ENCODE measurements around the gene ARID1B. TPM values are rescaled to one million over a fixed set of nuclear protein-coding genes. Genes with fewer than 3 reads are reported as not detected.

The ARID1B gene
- total RNA-seq, 1 experiment from 2014 or later, result 35.6 TPM

GRCh38 chr6:156767603-156768467 is 9.3 kb upstream of the ARID1B start:
- ChIA-PET POLR2A (no interaction called here), RAD21 (ENCODE audit: low non-redundant PET in 1 of 2, low total read pairs in 2 of 2, uncharacterized antibody in 2 of 2, unreplicated experiment in 2 of 2) (no interaction called here), CTCF (no interaction called here)
- Histone ChIP-seq H3K9me3 (ENCODE audit: control insufficient read depth in 1 of 2, insufficient read depth in 1 of 2, low read depth in 1 of 2, low read length in 2 of 2) (no peaks in the 10 kb centered on the region), H3K4me1 (ENCODE audit: control insufficient read depth in 1 of 2, insufficient read depth in 2 of 2, low read length in 2 of 2) (no peaks in the 10 kb centered on the region), H3K27ac (ENCODE audit: low read depth, low read length) (no peak overlapping the region), H2AFZ (ENCODE audit: low read depth, low read length, poor library complexity, severe bottlenecking) (no peak overlapping the region), H3K27me3 (ENCODE audit: insufficient read depth, low read length) (no peaks in the 10 kb centered on the region), H3K36me3 (ENCODE audit: control insufficient read depth in 1 of 2, insufficient read depth in 2 of 2, low read length in 2 of 2) (no peaks in the 10 kb centered on the region), H3K4me2 (ENCODE audit: low read length) (no peak overlapping the region), H3K9me2 (ENCODE audit: insufficient read depth) (no peaks in the 10 kb centered on the region), H3K4me3 (replicated peaks in 1 of 2; ENCODE audit: low read depth in 1 of 2, low read length in 2 of 2) (no peak overlapping the region), H3K9ac (ENCODE audit: low read length) (no peak overlapping the region), H4K20me1 (ENCODE audit: insufficient read depth) (no peaks in the 10 kb centered on the region), H3K79me2 (ENCODE audit: insufficient read depth, low read length) (no peaks in the 10 kb centered on the region)
- DNase-seq (ENCODE audit: low read depth, low spot score) (no peak), ATAC-seq (no peak)
- intact Hi-C loops (cut with micrococcal nuclease), result no loop called here
- no peak for TF ChIP-seq EGR1 (IDR thresholded peaks at IDR 0.05; ENCODE audit: low read depth)
- no peak for TF ChIP-seq POLR2A (IDR thresholded peaks at IDR 0.05; ENCODE audit: borderline replicate concordance, extremely low read depth, insufficient read depth, insufficient read length)
- TF ChIP-seq MAX (IDR thresholded peaks at IDR 0.05), result no peak
- TF ChIP-seq ATF3 (IDR thresholded peaks at IDR 0.05), result no peak
- no peak for TF ChIP-seq ELF1 (IDR thresholded peaks at IDR 0.05; ENCODE audit: borderline replicate concordance, low read depth)
- no peak for TF ChIP-seq CEBPB (IDR thresholded peaks at IDR 0.05; ENCODE audit: low read depth)
- no peak for TF ChIP-seq EZH2phosphoT487 (IDR thresholded peaks at IDR 0.05; ENCODE audit: borderline replicate concordance)
- no peak for TF ChIP-seq POLR2AphosphoS5 (IDR thresholded peaks at IDR 0.05; ENCODE audit: low read depth, low read length)
- TF ChIP-seq EZH2 (IDR thresholded peaks at IDR 0.05), result no peak
- TF ChIP-seq ZBTB33 (IDR thresholded peaks at IDR 0.05; ENCODE audit: extremely low read depth, insufficient replicate concordance, low read length), result no peak
- no peak for TF ChIP-seq ZNF274 (IDR thresholded peaks at IDR 0.05; ENCODE audit: low read depth, low read length)
- no peak for TF ChIP-seq CBX3 (IDR thresholded peaks at IDR 0.05; ENCODE audit: low read depth)
- no peak for TF ChIP-seq SRF (IDR thresholded peaks at IDR 0.05; ENCODE audit: low read depth)
- no peak for TF ChIP-seq TCF7L2 (IDR thresholded peaks at IDR 0.05; ENCODE audit: borderline replicate concordance, extremely low read depth, insufficient read depth, insufficient read length)
- no peak for TF ChIP-seq SIN3A (IDR thresholded peaks at IDR 0.05; ENCODE audit: low read depth)
- TF ChIP-seq, protein P1, sequence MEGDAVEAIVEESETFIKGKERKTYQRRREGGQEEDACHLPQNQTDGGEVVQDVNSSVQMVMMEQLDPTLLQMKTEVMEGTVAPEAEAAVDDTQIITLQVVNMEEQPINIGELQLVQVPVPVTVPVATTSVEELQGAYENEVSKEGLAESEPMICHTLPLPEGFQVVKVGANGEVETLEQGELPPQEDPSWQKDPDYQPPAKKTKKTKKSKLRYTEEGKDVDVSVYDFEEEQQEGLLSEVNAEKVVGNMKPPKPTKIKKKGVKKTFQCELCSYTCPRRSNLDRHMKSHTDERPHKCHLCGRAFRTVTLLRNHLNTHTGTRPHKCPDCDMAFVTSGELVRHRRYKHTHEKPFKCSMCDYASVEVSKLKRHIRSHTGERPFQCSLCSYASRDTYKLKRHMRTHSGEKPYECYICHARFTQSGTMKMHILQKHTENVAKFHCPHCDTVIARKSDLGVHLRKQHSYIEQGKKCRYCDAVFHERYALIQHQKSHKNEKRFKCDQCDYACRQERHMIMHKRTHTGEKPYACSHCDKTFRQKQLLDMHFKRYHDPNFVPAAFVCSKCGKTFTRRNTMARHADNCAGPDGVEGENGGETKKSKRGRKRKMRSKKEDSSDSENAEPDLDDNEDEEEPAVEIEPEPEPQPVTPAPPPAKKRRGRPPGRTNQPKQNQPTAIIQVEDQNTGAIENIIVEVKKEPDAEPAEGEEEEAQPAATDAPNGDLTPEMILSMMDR (IDR thresholded peaks at IDR 0.05 in 2 of 3, conservative IDR thresholded peaks at IDR 0.05 in 1 of 3; ENCODE audit: borderline replicate concordance in 1 of 3, insufficient read depth in 1 of 3, low read depth in 2 of 3, low read length in 2 of 3), result no peak
- TF ChIP-seq ZFX (IDR thresholded peaks at IDR 0.05), result no peak
- no peak for TF ChIP-seq FOSL1 (IDR thresholded peaks at IDR 0.05; ENCODE audit: low read depth)
- TF ChIP-seq SP1 (IDR thresholded peaks at IDR 0.05; ENCODE audit: low read depth), result no peak
- TF ChIP-seq JUND (IDR thresholded peaks at IDR 0.05), result no peak
- BruUV-seq (replicated peaks), result no TSS peak
